Measurements from ENCODE around the gene UFSP2. TPM values are rescaled to one million over a fixed set of nuclear protein-coding genes. Genes with fewer than 3 reads are reported as not detected.

The UFSP2 gene
- total RNA-seq, 1 donor from 2014 or later = 40.0 TPM

- no peak for DNase-seq
Observed at GRCh38 chr4:185426960-185427688, 1.4 kb upstream of the UFSP2 start.

GRCh38 chr4:185424905-185425646 lies 688 bp downstream of the UFSP2 start:
- peak; percentile 43 for DNase-seq

GRCh38 chr4:185421366-185422124 lies 4.2 kb downstream of the UFSP2 start:
- no peak for DNase-seq

GRCh38 chr4:185416955-185417354 lies 8.8 kb downstream of the UFSP2 start:
- DNase-seq = no peak

- DNase-seq = peak; percentile 89
Observed at GRCh38 chr4:185412412-185412811, 13.4 kb downstream of the UFSP2 start.

- DNase-seq = peak; percentile 58
Observed at GRCh38 chr4:185411849-185412248, 13.9 kb downstream of the UFSP2 start.

GRCh38 chr4:185408432-185408831 lies 17.3 kb downstream of the UFSP2 start:
- DNase-seq = no peak

GRCh38 chr4:185405296-185405999 lies 20.3 kb downstream of the UFSP2 start:
- DNase-seq = no peak

- no peak for DNase-seq
Observed at GRCh38 chr4:185404031-185404430, 21.7 kb downstream of the UFSP2 start.

GRCh38 chr4:185399466-185399865 lies 26.3 kb downstream of the UFSP2 start:
- DNase-seq = peak; percentile 66

GRCh38 chr4:185398618-185399017 lies 27.1 kb downstream of the UFSP2 start:
- no peak for DNase-seq

- peak; percentile 71 for DNase-seq
Observed at GRCh38 chr4:185396724-185397385, 28.9 kb downstream of the UFSP2 start, which contains the start of gene ANKRD37. TSS of gene ANKRD37 (plus strand) at chr4:185396841. CDS start at chr4:185396924, 83 bp downstream.

GRCh38 chr4:185395956-185396723 lies 29.6 kb downstream of the UFSP2 start:
- peak; percentile 98 for DNase-seq

- peak; percentile 47 for DNase-seq
Observed at GRCh38 chr4:185395238-185395955, 30.4 kb downstream of the UFSP2 start, which contains the start of gene LRP2BP. TSS of gene LRP2BP (minus strand) at chr4:185395924. CDS start at chr4:185378186, 17,738 bp downstream.

- DNase-seq = peak; percentile 29
Observed at GRCh38 chr4:185394568-185395237, 31.1 kb downstream of the UFSP2 start.

- DNase-seq = no peak
Observed at GRCh38 chr4:185392156-185392555, 33.6 kb downstream of the UFSP2 start.

GRCh38 chr4:185390941-185391340 lies 34.8 kb downstream of the UFSP2 start:
- DNase-seq = no peak

- DNase-seq = no peak
Observed at GRCh38 chr4:185387957-185388356, 37.8 kb downstream of the UFSP2 start.

- peak; percentile 76 for DNase-seq
Observed at GRCh38 chr4:185384930-185385331, 40.8 kb downstream of the UFSP2 start.

GRCh38 chr4:185384061-185384460 lies 41.7 kb downstream of the UFSP2 start:
- no peak for DNase-seq

Measured in dermis blood vessel endothelial cell (primary cell).